Adrenal gland (tissue), 5 donors: ENCODE results near the gene UEVLD.

Experiments
- POLR2A ChIP-seq, 2 donors: fragments of 450-650 bp; IDR thresholded peaks; one replicate each; pipeline ENCODE4 v1.6.1; 2017; ENCODE audit warnings: antibody characterized with exemption in 2 of 2, mild to moderate bottlenecking in 2 of 2, moderate library complexity in 1 of 2
- TF ChIP-seq, protein P1 (sequence below), 6 experiments: fragments of 450-650 bp in 4 of 6; fragments of 200-600 bp in 2 of 6; sonication (generic) in 1 of 6; IDR thresholded peaks; 1 replicate in 5 of 6; 2 replicates in 1 of 6; pipeline versions ENCODE4 v1.5.1 to v1.8.0; 2016 to 2021; ENCODE audit warnings: antibody characterized with exemption in 6 of 6, mild to moderate bottlenecking in 2 of 6, moderate library complexity in 1 of 6
- donor health status: DM: no; HTN: no; CAD: no.

DNA sequence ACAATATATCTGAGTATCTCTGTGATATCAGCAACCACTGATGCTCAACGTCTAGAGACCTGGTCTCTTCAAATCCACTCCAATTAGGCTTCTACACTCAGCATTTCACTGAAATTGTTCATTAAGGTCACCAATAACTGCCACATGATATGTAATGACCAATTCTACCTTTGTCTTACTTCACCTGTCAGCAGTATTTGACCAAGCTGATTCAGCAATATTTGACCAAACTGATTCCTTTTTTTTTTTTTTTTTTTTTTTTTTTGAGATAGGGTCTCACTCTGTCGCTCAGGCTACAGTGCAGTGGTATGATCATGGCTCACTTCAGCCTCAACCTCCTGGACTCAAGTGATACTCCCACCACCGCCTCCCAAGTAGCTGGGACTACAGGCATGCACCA lies 67.4 kb downstream of the UEVLD start:
- TF ChIP-seq, protein P1, sequence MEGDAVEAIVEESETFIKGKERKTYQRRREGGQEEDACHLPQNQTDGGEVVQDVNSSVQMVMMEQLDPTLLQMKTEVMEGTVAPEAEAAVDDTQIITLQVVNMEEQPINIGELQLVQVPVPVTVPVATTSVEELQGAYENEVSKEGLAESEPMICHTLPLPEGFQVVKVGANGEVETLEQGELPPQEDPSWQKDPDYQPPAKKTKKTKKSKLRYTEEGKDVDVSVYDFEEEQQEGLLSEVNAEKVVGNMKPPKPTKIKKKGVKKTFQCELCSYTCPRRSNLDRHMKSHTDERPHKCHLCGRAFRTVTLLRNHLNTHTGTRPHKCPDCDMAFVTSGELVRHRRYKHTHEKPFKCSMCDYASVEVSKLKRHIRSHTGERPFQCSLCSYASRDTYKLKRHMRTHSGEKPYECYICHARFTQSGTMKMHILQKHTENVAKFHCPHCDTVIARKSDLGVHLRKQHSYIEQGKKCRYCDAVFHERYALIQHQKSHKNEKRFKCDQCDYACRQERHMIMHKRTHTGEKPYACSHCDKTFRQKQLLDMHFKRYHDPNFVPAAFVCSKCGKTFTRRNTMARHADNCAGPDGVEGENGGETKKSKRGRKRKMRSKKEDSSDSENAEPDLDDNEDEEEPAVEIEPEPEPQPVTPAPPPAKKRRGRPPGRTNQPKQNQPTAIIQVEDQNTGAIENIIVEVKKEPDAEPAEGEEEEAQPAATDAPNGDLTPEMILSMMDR (IDR thresholded peaks at IDR 0.05) = no peak
- no peak for TF ChIP-seq POLR2A (IDR thresholded peaks at IDR 0.05)
